Measurements from ENCODE around the gene SLC43A3.

DNA sequence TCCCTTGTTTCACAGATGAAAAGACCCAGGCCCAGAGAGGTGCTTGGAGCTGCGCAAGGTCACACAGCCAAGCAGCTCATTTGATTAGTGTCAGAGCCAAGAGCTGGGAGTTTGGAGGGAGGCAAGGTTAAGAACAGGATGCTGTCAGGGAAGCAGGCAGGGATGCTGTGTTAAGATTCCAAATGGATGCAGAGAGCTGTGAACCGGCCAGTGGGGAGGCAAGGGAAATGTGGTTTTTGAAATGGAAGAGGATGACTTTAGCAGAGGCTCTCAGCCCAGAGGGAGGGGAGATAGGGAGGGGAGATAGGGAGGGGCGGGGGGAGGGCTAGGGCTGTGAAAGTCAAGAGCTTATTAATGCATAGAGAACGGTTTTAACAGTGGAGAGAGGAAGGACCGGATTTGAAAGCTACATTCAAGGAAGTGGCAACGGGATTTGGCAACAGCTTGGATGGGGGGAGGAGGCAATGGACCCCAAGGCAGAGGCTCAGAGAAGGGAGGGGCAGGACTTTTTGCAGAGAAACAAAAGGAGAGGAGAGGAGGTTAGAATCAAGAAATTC is 46.4 kb upstream of the SLC43A3 start:
- TF ChIP-seq, protein P1, sequence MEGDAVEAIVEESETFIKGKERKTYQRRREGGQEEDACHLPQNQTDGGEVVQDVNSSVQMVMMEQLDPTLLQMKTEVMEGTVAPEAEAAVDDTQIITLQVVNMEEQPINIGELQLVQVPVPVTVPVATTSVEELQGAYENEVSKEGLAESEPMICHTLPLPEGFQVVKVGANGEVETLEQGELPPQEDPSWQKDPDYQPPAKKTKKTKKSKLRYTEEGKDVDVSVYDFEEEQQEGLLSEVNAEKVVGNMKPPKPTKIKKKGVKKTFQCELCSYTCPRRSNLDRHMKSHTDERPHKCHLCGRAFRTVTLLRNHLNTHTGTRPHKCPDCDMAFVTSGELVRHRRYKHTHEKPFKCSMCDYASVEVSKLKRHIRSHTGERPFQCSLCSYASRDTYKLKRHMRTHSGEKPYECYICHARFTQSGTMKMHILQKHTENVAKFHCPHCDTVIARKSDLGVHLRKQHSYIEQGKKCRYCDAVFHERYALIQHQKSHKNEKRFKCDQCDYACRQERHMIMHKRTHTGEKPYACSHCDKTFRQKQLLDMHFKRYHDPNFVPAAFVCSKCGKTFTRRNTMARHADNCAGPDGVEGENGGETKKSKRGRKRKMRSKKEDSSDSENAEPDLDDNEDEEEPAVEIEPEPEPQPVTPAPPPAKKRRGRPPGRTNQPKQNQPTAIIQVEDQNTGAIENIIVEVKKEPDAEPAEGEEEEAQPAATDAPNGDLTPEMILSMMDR (conservative IDR thresholded peaks at IDR 0.05; ENCODE audit: low read depth, low read length), result no peak
- TF ChIP-seq RCOR1 (IDR thresholded peaks at IDR 0.05; ENCODE audit: insufficient replicate concordance, low read length) (no peak), RFX5 (IDR thresholded peaks at IDR 0.05; ENCODE audit: low read depth, low read length) (no peak), RAD21 (IDR thresholded peaks at IDR 0.05; ENCODE audit: low read length) (no peak), SMC3 (IDR thresholded peaks at IDR 0.05; ENCODE audit: low read depth, low read length) (no peak), POLR2A (IDR thresholded peaks at IDR 0.05; ENCODE audit: low read depth, low read length) (no peak), CEBPB (IDR thresholded peaks at IDR 0.05; ENCODE audit: low read depth, low read length) (no peak), CHD1 (IDR thresholded peaks at IDR 0.05; ENCODE audit: low read depth, low read length) (no peak), BHLHE40 (IDR thresholded peaks at IDR 0.05; ENCODE audit: low read depth, low read length) (no peak), MXI1 (IDR thresholded peaks at IDR 0.05; ENCODE audit: borderline replicate concordance, low read depth, low read length) (no peak), FOS (IDR thresholded peaks at IDR 0.05; ENCODE audit: low read depth, low read length) (no peak)
- TF ChIP-seq, protein P2, sequence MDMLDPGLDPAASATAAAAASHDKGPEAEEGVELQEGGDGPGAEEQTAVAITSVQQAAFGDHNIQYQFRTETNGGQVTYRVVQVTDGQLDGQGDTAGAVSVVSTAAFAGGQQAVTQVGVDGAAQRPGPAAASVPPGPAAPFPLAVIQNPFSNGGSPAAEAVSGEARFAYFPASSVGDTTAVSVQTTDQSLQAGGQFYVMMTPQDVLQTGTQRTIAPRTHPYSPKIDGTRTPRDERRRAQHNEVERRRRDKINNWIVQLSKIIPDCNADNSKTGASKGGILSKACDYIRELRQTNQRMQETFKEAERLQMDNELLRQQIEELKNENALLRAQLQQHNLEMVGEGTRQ (IDR thresholded peaks at IDR 0.05; ENCODE audit: low read depth, low read length), result no peak
- TF ChIP-seq, protein P3, sequence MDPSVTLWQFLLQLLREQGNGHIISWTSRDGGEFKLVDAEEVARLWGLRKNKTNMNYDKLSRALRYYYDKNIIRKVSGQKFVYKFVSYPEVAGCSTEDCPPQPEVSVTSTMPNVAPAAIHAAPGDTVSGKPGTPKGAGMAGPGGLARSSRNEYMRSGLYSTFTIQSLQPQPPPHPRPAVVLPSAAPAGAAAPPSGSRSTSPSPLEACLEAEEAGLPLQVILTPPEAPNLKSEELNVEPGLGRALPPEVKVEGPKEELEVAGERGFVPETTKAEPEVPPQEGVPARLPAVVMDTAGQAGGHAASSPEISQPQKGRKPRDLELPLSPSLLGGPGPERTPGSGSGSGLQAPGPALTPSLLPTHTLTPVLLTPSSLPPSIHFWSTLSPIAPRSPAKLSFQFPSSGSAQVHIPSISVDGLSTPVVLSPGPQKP (IDR thresholded peaks at IDR 0.05; ENCODE audit: borderline replicate concordance, low read depth, low read length), result no peak

Measured in IMR-90 (cell line).